Gastroesophageal sphincter (tissue), 4 donors: ENCODE results near the gene GDF11. TPM values are rescaled to one million over a fixed set of nuclear protein-coding genes. Genes with fewer than 3 reads are reported as not detected.
"Not testable (repeated sequence)": the region's sequence is repeated elsewhere in the genome, so short reads cannot be mapped to it uniquely, and the experiment has no call there.

Source experiments
- ATAC-seq: fragments of 150-250 bp; one replicate; pipeline ENCODE4 v1.9.1; 2016; ENCODE audit warnings: mild to moderate bottlenecking, moderate library complexity
- H3K27ac ChIP-seq, 4 donors: fragments of 200-600 bp; sonication (generic) in 3 of 4; 1 replicate in 3 of 4; 2 replicates in 1 of 4; pipeline ENCODE4 v1.5.1; 2016 to 2019
- H3K27me3 ChIP-seq: fragments of 200-600 bp; sonication (generic); one replicate; pipeline ENCODE4 v1.5.1; 2019
- H3K36me3 ChIP-seq, 2 donors: fragments of 200-600 bp; sonication (generic); one replicate each; pipeline ENCODE4 v1.5.1; 2019; ENCODE audit warnings: control low read depth in 1 of 2
- H3K4me1 ChIP-seq, 3 donors: fragments of 200-600 bp; sonication (generic); 1 replicate in 2 of 3; 2 replicates in 1 of 3; pipeline ENCODE4 v1.5.1; 2016 to 2019; ENCODE audit warnings: control low read depth in 2 of 3
- H3K4me3 ChIP-seq, 2 donors: fragments of 200-600 bp; sonication (generic); one replicate each; pipeline ENCODE4 v1.5.1; 2019; ENCODE audit warnings: mild to moderate bottlenecking in 1 of 2, moderate library complexity in 1 of 2
- H3K9me3 ChIP-seq, 3 donors: fragments of 200-600 bp; sonication (generic); one replicate each; pipeline ENCODE4 v1.5.1; 2017 to 2019; ENCODE audit warnings: control low read depth in 2 of 3
- EP300 ChIP-seq: sonication (generic); formaldehyde crosslinking; IDR thresholded peaks from one replicate; pipeline ENCODE4 v1.6.1; 2017; ENCODE audit warnings: antibody characterized with exemption, mild to moderate bottlenecking
- POLR2A ChIP-seq, 2 donors: fragments of 450-650 bp; IDR thresholded peaks; one replicate each; pipeline ENCODE4 v1.6.1; 2017; ENCODE audit warnings: antibody characterized with exemption in 2 of 2, mild to moderate bottlenecking in 2 of 2, moderate library complexity in 1 of 2
- POLR2AphosphoS5 ChIP-seq: sonication (generic); formaldehyde crosslinking; IDR thresholded peaks from one replicate; pipeline ENCODE4 v1.6.1; 2017; ENCODE audit warnings: antibody characterized with exemption
- WGBS, 2 donors: methylation state at CpG; one replicate each; pipeline ENCODE4 v1.1.5; 2018; ENCODE audit warnings: low coverage in 1 of 2; 5-methylcytosine and 5-hydroxymethylcytosine counted together
- total RNA-seq, 4 donors: library from RNA; depleted of rRNA; stranded (reverse); fragments of >200 nt; gene quantifications; one replicate each; pipeline ENCODE4 v1.1.0, GENCODE V29; 2016
- TF ChIP-seq, protein P1 (sequence below), 4 experiments: fragments of 200-600 bp in 2 of 4; fragments of 450-650 bp in 2 of 4; sonication (generic) in 1 of 4; IDR thresholded peaks; one replicate each; pipeline ENCODE4 v1.5.1; 2017 to 2019; ENCODE audit warnings: antibody characterized with exemption in 4 of 4, mild to moderate bottlenecking in 2 of 4, moderate library complexity in 2 of 4

The GDF11 gene
- total RNA-seq, 4 donors from 2014 or later, result 2.8 to 9.8 (median 3.6) TPM

GRCh38 chr12:55757701-55758100, 14.8 kb downstream of the GDF11 start:
- TF ChIP-seq POLR2A (IDR thresholded peaks at IDR 0.05) (no peak), EP300 (no peak), POLR2AphosphoS5 (no peak)
- TF ChIP-seq, protein P1, sequence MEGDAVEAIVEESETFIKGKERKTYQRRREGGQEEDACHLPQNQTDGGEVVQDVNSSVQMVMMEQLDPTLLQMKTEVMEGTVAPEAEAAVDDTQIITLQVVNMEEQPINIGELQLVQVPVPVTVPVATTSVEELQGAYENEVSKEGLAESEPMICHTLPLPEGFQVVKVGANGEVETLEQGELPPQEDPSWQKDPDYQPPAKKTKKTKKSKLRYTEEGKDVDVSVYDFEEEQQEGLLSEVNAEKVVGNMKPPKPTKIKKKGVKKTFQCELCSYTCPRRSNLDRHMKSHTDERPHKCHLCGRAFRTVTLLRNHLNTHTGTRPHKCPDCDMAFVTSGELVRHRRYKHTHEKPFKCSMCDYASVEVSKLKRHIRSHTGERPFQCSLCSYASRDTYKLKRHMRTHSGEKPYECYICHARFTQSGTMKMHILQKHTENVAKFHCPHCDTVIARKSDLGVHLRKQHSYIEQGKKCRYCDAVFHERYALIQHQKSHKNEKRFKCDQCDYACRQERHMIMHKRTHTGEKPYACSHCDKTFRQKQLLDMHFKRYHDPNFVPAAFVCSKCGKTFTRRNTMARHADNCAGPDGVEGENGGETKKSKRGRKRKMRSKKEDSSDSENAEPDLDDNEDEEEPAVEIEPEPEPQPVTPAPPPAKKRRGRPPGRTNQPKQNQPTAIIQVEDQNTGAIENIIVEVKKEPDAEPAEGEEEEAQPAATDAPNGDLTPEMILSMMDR (IDR thresholded peaks at IDR 0.05), result no peak
- no peak overlapping the region for H3K4me3 ChIP-seq
- no peaks in the 10 kb centered on the region for H3K27me3 ChIP-seq
- no peak for ATAC-seq
- H3K36me3 ChIP-seq, result peaks cover 0 to 96% of the 10 kb centered on the region in 2 donors
- WGBS, 2 donors, result 80 to 85% methylated on average over 2 of the region's 2 CpGs
- H3K27ac ChIP-seq, result no peak overlapping the region
- no peaks in the 10 kb centered on the region for H3K4me1 ChIP-seq
- no peaks in the 10 kb centered on the region for H3K9me3 ChIP-seq

GRCh38 chr12:55758575-55758974, 15.7 kb downstream of the GDF11 start:
- peaks cover 0 to 96% of the 10 kb centered on the region in 2 donors for H3K36me3 ChIP-seq
- not testable (repeated sequence) for H3K27me3 ChIP-seq, H3K4me1 ChIP-seq, ATAC-seq, H3K4me3 ChIP-seq, H3K27ac ChIP-seq, H3K9me3 ChIP-seq
- WGBS, 2 donors, result 80 to 95% methylated on average over 1 to 3 of the region's 4 CpGs

DNA sequence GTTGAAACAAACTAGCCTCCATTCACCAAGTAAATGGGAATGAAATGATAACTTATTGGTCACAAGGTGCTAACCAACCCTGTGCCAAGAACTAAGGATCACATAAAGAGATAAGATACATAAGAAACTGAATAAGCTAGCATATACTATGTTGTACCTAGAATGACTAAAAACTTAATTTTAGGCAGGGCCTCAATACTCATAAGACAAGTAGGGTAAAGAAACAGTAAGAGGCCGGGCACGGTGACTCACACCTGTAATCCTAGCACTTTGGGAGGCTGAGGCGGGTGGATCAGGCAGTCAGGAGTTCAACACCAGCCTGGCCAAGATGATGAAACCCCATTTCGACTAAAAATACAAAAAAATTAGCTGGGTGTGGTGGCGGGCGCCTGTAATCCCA, 17.7 kb downstream of the GDF11 start:
- no peak overlapping the region for H3K27ac ChIP-seq
- H3K27me3 ChIP-seq, result no peaks in the 10 kb centered on the region
- no peak for ATAC-seq
- H3K4me3 ChIP-seq, result no peak overlapping the region
- no peaks in the 10 kb centered on the region for H3K4me1 ChIP-seq
- no peak for TF ChIP-seq POLR2A (IDR thresholded peaks at IDR 0.05)
- TF ChIP-seq, protein P1 (IDR thresholded peaks at IDR 0.05), result no peak
- TF ChIP-seq EP300, result no peak
- TF ChIP-seq POLR2AphosphoS5, result no peak
- no peaks in the 10 kb centered on the region for H3K9me3 ChIP-seq
- 87 to 100% methylated on average over 3 of the region's 6 CpGs for WGBS, 2 donors
- H3K36me3 ChIP-seq, result peaks cover 0 to 81% of the 10 kb centered on the region in 2 donors

GRCh38 chr12:55762646-55763045, 19.7 kb downstream of the GDF11 start:
- Histone ChIP-seq H3K27me3 (no peaks in the 10 kb centered on the region), H3K4me1 (no peaks in the 10 kb centered on the region), H3K9me3 (no peaks in the 10 kb centered on the region), H3K36me3 (peaks cover 0 to 78% of the 10 kb centered on the region in 2 donors), H3K4me3 (no peak overlapping the region), H3K27ac (no peak overlapping the region)
- no peak for TF ChIP-seq POLR2A (IDR thresholded peaks at IDR 0.05)
- TF ChIP-seq EP300, result no peak
- TF ChIP-seq, protein P1 (IDR thresholded peaks at IDR 0.05), result no peak
- no peak for TF ChIP-seq POLR2AphosphoS5
- no peak for ATAC-seq

DNA sequence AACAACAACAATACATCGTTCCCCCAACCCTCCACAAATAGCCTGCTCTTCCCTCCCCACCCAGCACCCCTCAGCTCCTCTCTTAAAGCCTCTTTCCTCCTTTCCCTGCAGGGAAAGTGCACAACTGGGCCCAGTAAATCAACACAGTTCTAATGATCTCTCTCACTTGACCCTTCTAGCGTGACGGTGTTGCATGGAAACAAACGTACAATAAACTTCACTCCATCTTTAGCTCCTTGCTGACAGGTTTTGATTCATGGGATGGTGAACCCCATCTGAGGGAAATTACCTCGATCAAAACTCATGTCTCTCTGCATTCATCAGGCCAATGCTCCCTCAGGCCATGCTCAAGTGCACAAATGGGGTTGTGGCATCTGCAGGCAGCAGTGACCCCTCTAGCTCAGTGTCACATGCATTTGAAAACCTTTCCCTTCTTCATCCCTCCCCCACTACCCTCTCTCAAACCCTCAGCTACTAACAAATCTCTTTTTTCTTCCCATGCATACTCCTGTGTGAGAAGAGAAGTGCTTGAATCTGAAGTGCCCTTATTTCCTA, 22.9 kb downstream of the GDF11 start:
- ATAC-seq, result no peak
- H3K27ac ChIP-seq, result no peak overlapping the region
- TF ChIP-seq POLR2A (IDR thresholded peaks at IDR 0.05) (no peak), POLR2AphosphoS5 (no peak), EP300 (no peak)
- TF ChIP-seq, protein P1 (IDR thresholded peaks at IDR 0.05), result no peak
- H3K4me3 ChIP-seq, result no peak overlapping the region
- H3K27me3 ChIP-seq, result no peaks in the 10 kb centered on the region
- H3K9me3 ChIP-seq, result no peaks in the 10 kb centered on the region
- H3K36me3 ChIP-seq, result peaks cover 0 to 68% of the 10 kb centered on the region in 2 donors
- 58 to 77% methylated on average over 4 to 5 of the region's 5 CpGs for WGBS, 2 donors
- H3K4me1 ChIP-seq, result no peaks in the 10 kb centered on the region
